ENCODE data around the gene PPP1CA.

Gene PPP1CA

DNA sequence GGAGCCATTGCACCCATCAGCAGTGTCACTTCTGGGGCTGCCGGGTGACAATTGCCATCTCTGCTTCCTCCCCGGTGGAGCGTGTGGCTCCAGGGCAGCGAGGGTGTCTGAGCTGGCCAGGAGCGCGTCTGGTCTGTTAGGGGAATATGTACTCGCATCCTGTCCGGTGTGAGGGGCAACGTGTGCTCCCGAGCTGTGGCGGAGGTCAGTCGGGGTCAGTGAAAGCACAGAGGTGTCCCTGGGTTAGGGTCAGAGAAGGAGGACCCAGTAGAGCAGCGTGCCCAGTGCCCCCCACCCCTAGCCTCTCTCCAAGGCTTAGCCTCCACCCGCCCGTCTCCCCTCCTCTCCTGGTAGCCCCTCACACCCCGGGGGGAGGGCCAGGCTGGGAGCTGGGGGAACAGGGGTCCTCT lies 29.7 kb downstream of the PPP1CA start:
- peak overlapping the region; percentile 88 for H4K8ac ChIP-seq (ENCODE audit: low read length)
- H4K91ac ChIP-seq (ENCODE audit: low read length), result peak overlapping the region; percentile 97
- no peaks in the 10 kb centered on the region for H3K9me3 ChIP-seq (ENCODE audit: control insufficient read depth, low read length)
- peak overlapping the region; percentile 82 for H3K9ac ChIP-seq (ENCODE audit: low read length)
- H2AK5ac ChIP-seq (ENCODE audit: low read length, severe bottlenecking), result peak overlapping the region; percentile 89
- peaks cover 66% of the 10 kb centered on the region for H3K4me1 ChIP-seq (ENCODE audit: control insufficient read depth, insufficient read depth, low read depth, low read length)
- H3K4me2 ChIP-seq (ENCODE audit: low read length, poor library complexity, severe bottlenecking), result peak overlapping the region; percentile 75
- H2BK12ac ChIP-seq (ENCODE audit: low read length in 2 of 2), result peak overlapping the region; percentile 51 to 73
- peak overlapping the region; percentile 97 for H2BK120ac ChIP-seq (ENCODE audit: low read depth, low read length)
- peak overlapping the region; percentile 82 to 91 for H3K18ac ChIP-seq (ENCODE audit: low read depth in 1 of 2, low read length in 2 of 2)
- peak overlapping the region; percentile 89 for H3K27ac ChIP-seq (ENCODE audit: low read length, poor library complexity, severe bottlenecking)
- peak overlapping the region; percentile 62 to 68 for H3K14ac ChIP-seq (ENCODE audit: low read length in 2 of 2)
- peak overlapping the region; percentile 67 for H2BK5ac ChIP-seq (ENCODE audit: low read depth, low read length, poor library complexity, severe bottlenecking)
- H3K79me1 ChIP-seq (replicated peaks; ENCODE audit: low read length, poor library complexity, severe bottlenecking), result no peaks in the 10 kb centered on the region
- peak overlapping the region in 1 of 2 experiments; percentile 2 for H3K23ac ChIP-seq (ENCODE audit: low read length in 2 of 2)
- peak overlapping the region; percentile 94 for H2BK15ac ChIP-seq (ENCODE audit: low read depth, poor library complexity, severe bottlenecking)
- H3K4me3 ChIP-seq (ENCODE audit: insufficient read depth in 1 of 2, low read depth in 1 of 2, low read length in 2 of 2), result peak overlapping the region; percentile 77 to 86
- H3K36me3 ChIP-seq (ENCODE audit: control insufficient read depth in 1 of 2, insufficient read depth in 2 of 2, low read depth in 1 of 2, low read length in 2 of 2), result peaks cover 0 to 25% of the 10 kb centered on the region in 2 experiments
- H2AFZ ChIP-seq (ENCODE audit: low read depth, low read length), result no peak overlapping the region
- H3K27me3 ChIP-seq (ENCODE audit: control insufficient read depth in 1 of 2, insufficient read depth in 1 of 2, low read length in 2 of 2), result no peaks in the 10 kb centered on the region
- 16% methylated on average over 4 of the region's 16 CpGs for WGBS
- no peak for DNase-seq
- H3K4ac ChIP-seq (ENCODE audit: low read depth in 1 of 2, low read length in 2 of 2), result peak overlapping the region; percentile 64 to 91

DNA sequence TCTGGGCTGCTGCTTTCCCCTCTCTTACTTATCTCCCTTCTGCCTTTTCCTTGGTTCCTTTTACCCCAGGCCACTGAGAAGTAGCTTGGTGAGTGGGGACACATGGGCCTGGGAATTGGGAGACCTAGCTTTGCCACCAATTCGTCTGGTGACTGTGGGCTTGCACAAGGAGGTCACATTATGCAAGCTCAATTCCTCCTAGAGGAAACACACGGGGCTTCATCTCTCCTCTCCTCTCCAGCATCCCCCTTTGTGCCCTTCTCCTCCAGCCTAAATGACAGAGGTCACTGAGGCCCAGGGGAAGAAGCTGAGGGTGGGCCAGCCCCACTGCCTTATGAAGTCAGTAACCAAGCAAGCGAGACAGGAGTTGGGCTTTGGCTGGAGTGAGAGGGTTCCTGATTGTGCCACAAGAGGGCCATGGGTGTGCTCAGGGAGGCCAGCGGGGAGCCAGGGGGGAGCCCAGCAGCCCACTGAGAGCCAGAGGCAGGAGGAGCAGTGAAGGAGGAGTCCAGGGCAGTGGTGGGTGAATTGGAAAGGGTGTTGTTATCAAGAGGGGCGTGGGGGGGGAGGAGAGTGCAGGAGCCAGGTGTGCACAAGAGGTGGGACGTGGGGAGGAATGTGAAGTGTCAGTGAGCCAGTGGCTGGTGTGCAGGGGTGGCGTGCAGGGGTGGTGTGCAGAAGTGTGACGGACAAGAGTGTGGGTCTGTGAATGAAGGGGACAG lies 30.3 kb downstream of the PPP1CA start:
- H3K18ac ChIP-seq (ENCODE audit: low read depth in 1 of 2, low read length in 2 of 2), result peak overlapping the region; percentile 90 to 91
- H3K4me3 ChIP-seq (ENCODE audit: insufficient read depth in 1 of 2, low read depth in 1 of 2, low read length in 2 of 2), result peak overlapping the region; percentile 77 to 86
- peak overlapping the region; percentile 89 for H3K27ac ChIP-seq (ENCODE audit: low read length, poor library complexity, severe bottlenecking)
- H3K36me3 ChIP-seq (ENCODE audit: control insufficient read depth in 1 of 2, insufficient read depth in 2 of 2, low read depth in 1 of 2, low read length in 2 of 2), result peaks cover 0 to 31% of the 10 kb centered on the region in 2 experiments
- H3K9me3 ChIP-seq (ENCODE audit: control insufficient read depth, low read length), result no peaks in the 10 kb centered on the region
- H2BK5ac ChIP-seq (ENCODE audit: low read depth, low read length, poor library complexity, severe bottlenecking), result no peak overlapping the region
- peak overlapping the region; percentile 88 for H4K8ac ChIP-seq (ENCODE audit: low read length)
- H2AFZ ChIP-seq (ENCODE audit: low read depth, low read length), result no peak overlapping the region
- peak overlapping the region; percentile 98 for H4K91ac ChIP-seq (ENCODE audit: low read length)
- H2BK12ac ChIP-seq (ENCODE audit: low read length in 2 of 2), result peak overlapping the region; percentile 73 to 85
- 37% methylated on average over 8 of the region's 8 CpGs for WGBS
- peak; percentile 76 for DNase-seq
- H3K4me2 ChIP-seq (ENCODE audit: low read length, poor library complexity, severe bottlenecking), result peak overlapping the region; percentile 75
- peak overlapping the region; percentile 64 to 75 for H3K4ac ChIP-seq (ENCODE audit: low read depth in 1 of 2, low read length in 2 of 2)
- H2AK5ac ChIP-seq (ENCODE audit: low read length, severe bottlenecking), result peak overlapping the region; percentile 62
- H3K9ac ChIP-seq (ENCODE audit: low read length), result peak overlapping the region; percentile 82
- peak overlapping the region in 1 of 2 experiments; percentile 2 for H3K23ac ChIP-seq (ENCODE audit: low read length in 2 of 2)
- no peaks in the 10 kb centered on the region for H3K27me3 ChIP-seq (ENCODE audit: control insufficient read depth in 1 of 2, insufficient read depth in 1 of 2, low read length in 2 of 2)
- peak overlapping the region; percentile 80 for H2BK120ac ChIP-seq (ENCODE audit: low read depth, low read length)
- no peak overlapping the region for H2BK15ac ChIP-seq (ENCODE audit: low read depth, poor library complexity, severe bottlenecking)
- peak overlapping the region in 1 of 2 experiments; percentile 90 for H3K14ac ChIP-seq (ENCODE audit: low read length in 2 of 2)
- no peaks in the 10 kb centered on the region for H3K79me1 ChIP-seq (replicated peaks; ENCODE audit: low read length, poor library complexity, severe bottlenecking)
- H3K4me1 ChIP-seq (ENCODE audit: control insufficient read depth, insufficient read depth, low read depth, low read length), result peaks cover 67% of the 10 kb centered on the region

DNA sequence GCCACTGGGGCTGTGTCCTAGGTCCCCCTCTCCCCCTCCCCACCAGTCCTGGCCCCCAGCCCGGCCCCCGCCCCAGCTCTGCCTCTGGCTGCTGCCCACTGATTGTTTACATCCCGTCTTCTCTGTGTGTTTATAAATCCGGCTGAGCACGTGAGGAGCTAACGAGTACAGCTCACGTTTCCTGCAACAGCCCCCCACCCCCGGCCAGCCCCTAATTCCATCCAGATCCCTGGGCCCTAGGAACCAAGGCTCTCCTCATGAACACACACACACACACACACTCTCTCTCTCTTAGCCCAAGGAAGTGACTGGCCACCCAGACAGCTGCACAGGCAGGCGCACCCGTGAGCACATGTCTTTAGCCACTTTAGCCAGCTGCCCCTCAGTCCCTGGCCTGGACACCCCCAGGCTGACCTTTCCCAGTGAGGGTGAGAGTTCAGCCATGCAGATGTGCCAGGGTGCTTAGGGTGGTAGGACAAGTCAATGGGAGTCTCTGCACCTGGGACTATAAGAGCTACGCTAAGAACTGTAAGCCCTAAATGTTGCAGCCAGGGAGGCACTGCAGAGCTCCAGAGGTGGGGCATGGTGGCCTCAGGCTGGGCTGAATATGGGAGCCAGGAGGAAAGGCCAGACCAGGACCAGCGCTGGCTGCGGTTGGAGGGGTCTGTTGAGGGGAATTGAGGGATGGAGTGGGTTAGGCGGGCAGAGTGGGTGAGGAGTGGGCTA lies 31.1 kb downstream of the PPP1CA start:
- H4K91ac ChIP-seq (ENCODE audit: low read length), result peak overlapping the region; percentile 98
- H3K4ac ChIP-seq (ENCODE audit: low read depth in 1 of 2, low read length in 2 of 2), result peak overlapping the region; percentile 45 to 75
- peak overlapping the region in 1 of 2 experiments; percentile 90 for H3K14ac ChIP-seq (ENCODE audit: low read length in 2 of 2)
- H3K79me1 ChIP-seq (replicated peaks; ENCODE audit: low read length, poor library complexity, severe bottlenecking), result no peaks in the 10 kb centered on the region
- H2AK5ac ChIP-seq (ENCODE audit: low read length, severe bottlenecking), result peak overlapping the region; percentile 62
- peak overlapping the region; percentile 82 for H3K9ac ChIP-seq (ENCODE audit: low read length)
- H3K4me3 ChIP-seq (ENCODE audit: insufficient read depth in 1 of 2, low read depth in 1 of 2, low read length in 2 of 2), result peak overlapping the region in 1 of 2 experiments; percentile 77
- H3K4me1 ChIP-seq (ENCODE audit: control insufficient read depth, insufficient read depth, low read depth, low read length), result peaks cover 59% of the 10 kb centered on the region
- H3K4me2 ChIP-seq (ENCODE audit: low read length, poor library complexity, severe bottlenecking), result peak overlapping the region; percentile 75
- H3K36me3 ChIP-seq (ENCODE audit: control insufficient read depth in 1 of 2, insufficient read depth in 2 of 2, low read depth in 1 of 2, low read length in 2 of 2), result peaks cover 6 to 39% of the 10 kb centered on the region in 2 experiments
- H3K9me3 ChIP-seq (ENCODE audit: control insufficient read depth, low read length), result no peaks in the 10 kb centered on the region
- peak overlapping the region; percentile 26 for H2BK5ac ChIP-seq (ENCODE audit: low read depth, low read length, poor library complexity, severe bottlenecking)
- peak overlapping the region; percentile 87 for H3K27ac ChIP-seq (ENCODE audit: low read length, poor library complexity, severe bottlenecking)
- H3K18ac ChIP-seq (ENCODE audit: low read depth in 1 of 2, low read length in 2 of 2), result peak overlapping the region; percentile 90 to 91
- peak overlapping the region; percentile 80 for H2BK120ac ChIP-seq (ENCODE audit: low read depth, low read length)
- H2AFZ ChIP-seq (ENCODE audit: low read depth, low read length), result no peak overlapping the region
- DNase-seq, result peak; percentile 85
- peak overlapping the region; percentile 87 for H4K8ac ChIP-seq (ENCODE audit: low read length)
- peak overlapping the region; percentile 87 for H2BK15ac ChIP-seq (ENCODE audit: low read depth, poor library complexity, severe bottlenecking)
- H2BK12ac ChIP-seq (ENCODE audit: low read length in 2 of 2), result peak overlapping the region; percentile 73 to 85
- H3K23ac ChIP-seq (ENCODE audit: low read length in 2 of 2), result no peak overlapping the region
- WGBS, result 23% methylated on average over 11 of the region's 14 CpGs
- no peaks in the 10 kb centered on the region for H3K27me3 ChIP-seq (ENCODE audit: control insufficient read depth in 1 of 2, insufficient read depth in 1 of 2, low read length in 2 of 2)

DNA sequence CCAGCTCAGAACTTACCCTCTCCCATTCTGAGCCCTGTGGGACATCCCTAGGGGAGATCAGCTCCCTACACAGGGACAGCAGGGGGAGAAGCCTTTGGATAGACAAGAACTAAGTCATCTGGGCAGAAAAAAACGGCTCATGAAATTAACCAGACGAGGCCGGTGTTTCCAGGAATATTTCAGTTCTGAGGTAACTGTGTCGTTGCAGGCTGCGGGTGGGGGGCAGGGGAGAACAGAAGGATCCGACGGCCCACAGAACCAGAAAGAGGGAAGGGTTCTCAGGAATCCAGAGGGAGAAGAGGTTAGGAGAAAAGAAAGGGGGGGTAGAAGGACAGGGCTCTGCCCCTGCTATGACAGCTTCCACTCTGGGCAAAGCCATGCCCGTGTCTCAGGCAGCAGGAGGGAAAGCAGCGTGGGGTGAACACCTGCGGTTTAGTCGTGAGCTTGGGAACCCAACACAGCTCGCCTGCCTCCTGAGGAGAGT lies 31.8 kb downstream of the PPP1CA start:
- WGBS, result 27% methylated on average over 12 of the region's 12 CpGs
- H3K9me3 ChIP-seq (ENCODE audit: control insufficient read depth, low read length), result no peaks in the 10 kb centered on the region
- H2AFZ ChIP-seq (ENCODE audit: low read depth, low read length), result no peak overlapping the region
- H2BK15ac ChIP-seq (ENCODE audit: low read depth, poor library complexity, severe bottlenecking), result peak overlapping the region; percentile 2
- peaks cover 12 to 46% of the 10 kb centered on the region in 2 experiments for H3K36me3 ChIP-seq (ENCODE audit: control insufficient read depth in 1 of 2, insufficient read depth in 2 of 2, low read depth in 1 of 2, low read length in 2 of 2)
- no peak overlapping the region for H3K4me3 ChIP-seq (ENCODE audit: insufficient read depth in 1 of 2, low read depth in 1 of 2, low read length in 2 of 2)
- no peak overlapping the region for H4K91ac ChIP-seq (ENCODE audit: low read length)
- H3K18ac ChIP-seq (ENCODE audit: low read depth in 1 of 2, low read length in 2 of 2), result peak overlapping the region; percentile 26 to 88
- H3K4me2 ChIP-seq (ENCODE audit: low read length, poor library complexity, severe bottlenecking), result peak overlapping the region; percentile 29
- H3K79me1 ChIP-seq (replicated peaks; ENCODE audit: low read length, poor library complexity, severe bottlenecking), result peaks cover 5% of the 10 kb centered on the region
- no peak overlapping the region for H4K8ac ChIP-seq (ENCODE audit: low read length)
- H2BK12ac ChIP-seq (ENCODE audit: low read length in 2 of 2), result peak overlapping the region; percentile 59 to 79
- no peak overlapping the region for H2BK5ac ChIP-seq (ENCODE audit: low read depth, low read length, poor library complexity, severe bottlenecking)
- no peaks in the 10 kb centered on the region for H3K27me3 ChIP-seq (ENCODE audit: control insufficient read depth in 1 of 2, insufficient read depth in 1 of 2, low read length in 2 of 2)
- H2AK5ac ChIP-seq (ENCODE audit: low read length, severe bottlenecking), result peak overlapping the region; percentile 94
- peaks cover 60% of the 10 kb centered on the region for H3K4me1 ChIP-seq (ENCODE audit: control insufficient read depth, insufficient read depth, low read depth, low read length)
- H3K4ac ChIP-seq (ENCODE audit: low read depth in 1 of 2, low read length in 2 of 2), result peak overlapping the region; percentile 37 to 81
- peak overlapping the region; percentile 87 for H3K27ac ChIP-seq (ENCODE audit: low read length, poor library complexity, severe bottlenecking)
- peak overlapping the region in 1 of 2 experiments; percentile 78 for H3K14ac ChIP-seq (ENCODE audit: low read length in 2 of 2)
- DNase-seq, result peak; percentile 88
- H3K9ac ChIP-seq (ENCODE audit: low read length), result peak overlapping the region; percentile 51
- no peak overlapping the region for H3K23ac ChIP-seq (ENCODE audit: low read length in 2 of 2)
- H2BK120ac ChIP-seq (ENCODE audit: low read depth, low read length), result no peak overlapping the region

Measured in mesenchymal stem cell (in vitro differentiated cells and primary cell).